NK-92 (cell line): Measurements from ENCODE around the gene SLX4.
"Not testable (repeated sequence)": the region's sequence is repeated elsewhere in the genome, so short reads cannot be mapped to it uniquely, and the experiment has no call there.

Source experiments
- DNase-seq: peaks from one replicate; lab custom pipeline; 2025; ENCODE audit not compliant: unreplicated experiment; lab: John Stamatoyannopoulos, UW

Gene SLX4

GRCh38 chr16:3611146-3611975, at the start of gene SLX4:
Gene SLX4, minus strand, starts transcription at chr16:3611606. Its CDS starts 2,642 bp downstream, at chr16:3608964.
- DNase-seq: peak; percentile 39

- no peak for DNase-seq
These were observed 47.8 kb upstream of the SLX4 start for GRCh38 chr16:3659251-3659650.

- no peak for DNase-seq
These were observed 45.4 kb upstream of the SLX4 start for GRCh38 chr16:3656491-3657468.

GRCh38 chr16:3656160-3656490, 44.7 kb upstream of the SLX4 start:
- DNase-seq: not testable (repeated sequence)

- no peak for DNase-seq
These were observed 44.2 kb upstream of the SLX4 start for GRCh38 chr16:3655396-3656159.

- DNase-seq: no peak
These were observed 43.6 kb upstream of the SLX4 start for GRCh38 chr16:3655030-3655395.

GRCh38 chr16:3654249-3654991, 43.0 kb upstream of the SLX4 start, which contains the start of gene DNASE1:
Gene DNASE1, plus strand, starts transcription at chr16:3654691. Its CDS starts 683 bp downstream, at chr16:3655374.
- DNase-seq: no peak

- DNase-seq: no peak
These were observed 41.2 kb upstream of the SLX4 start for GRCh38 chr16:3652373-3653195.

- no peak for DNase-seq
These were observed 40.3 kb upstream of the SLX4 start for GRCh38 chr16:3651461-3652372.

GRCh38 chr16:3650631-3651265, 39.3 kb upstream of the SLX4 start:
- DNase-seq: no peak

GRCh38 chr16:3646348-3646920, 35.0 kb upstream of the SLX4 start:
- DNase-seq: no peak

- DNase-seq: no peak
These were observed 34.3 kb upstream of the SLX4 start for GRCh38 chr16:3645504-3646347.

GRCh38 chr16:3645108-3645503, 33.7 kb upstream of the SLX4 start:
- no peak for DNase-seq

GRCh38 chr16:3643095-3643730, 31.8 kb upstream of the SLX4 start:
- no peak for DNase-seq

GRCh38 chr16:3642397-3643094, 31.1 kb upstream of the SLX4 start:
- no peak for DNase-seq
